ENCODE measurements around the gene PPP1R26.

The PPP1R26 gene

DNA sequence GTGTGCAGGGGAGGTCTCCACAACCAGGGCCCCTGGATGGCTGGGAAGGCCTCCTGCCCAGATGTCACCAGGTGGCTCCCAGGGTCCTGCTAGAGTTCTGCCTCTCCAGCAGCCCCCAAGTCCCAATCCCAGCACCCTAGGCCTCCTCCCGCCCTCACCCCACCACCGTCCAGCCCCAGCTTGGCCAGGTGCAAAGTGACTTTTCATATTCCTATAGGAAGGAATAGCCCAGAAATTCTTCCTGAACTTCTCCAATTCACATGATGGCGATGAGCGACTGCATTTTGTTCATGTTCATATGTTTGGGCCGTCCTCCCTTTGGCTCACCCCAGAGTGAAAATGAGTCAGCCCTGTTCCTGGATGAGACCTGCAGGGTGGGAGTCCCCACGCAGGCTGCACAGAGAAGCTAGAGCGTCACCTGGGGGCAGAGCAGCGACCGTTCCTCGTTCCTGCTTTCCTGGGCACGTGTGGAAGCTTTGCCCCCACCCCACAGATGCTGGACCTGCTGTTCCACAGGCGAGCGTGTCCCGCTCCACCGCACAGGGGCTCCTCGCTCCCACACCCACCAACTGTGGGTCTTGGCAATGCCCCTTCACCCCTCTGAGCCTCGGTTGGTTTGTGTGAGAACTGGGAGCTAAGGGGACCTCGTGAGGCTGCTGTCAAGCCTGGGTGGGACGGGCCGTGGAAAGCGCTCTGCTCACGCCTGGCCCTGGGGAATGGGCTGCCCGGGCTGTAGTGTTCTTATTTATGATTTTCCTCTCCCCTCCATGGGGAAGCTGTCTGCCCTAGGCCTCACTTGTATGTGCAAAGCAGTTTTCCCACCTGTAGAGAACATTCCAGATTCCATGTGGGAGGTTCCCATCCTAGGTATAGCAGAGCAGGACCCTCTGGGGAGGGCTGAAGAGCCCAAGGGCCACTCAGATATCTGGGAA lies 27.8 kb downstream of the PPP1R26 start:
- H3K4me3 Mint-ChIP-seq: no peak overlapping the region
- TF ChIP-seq, protein P1, sequence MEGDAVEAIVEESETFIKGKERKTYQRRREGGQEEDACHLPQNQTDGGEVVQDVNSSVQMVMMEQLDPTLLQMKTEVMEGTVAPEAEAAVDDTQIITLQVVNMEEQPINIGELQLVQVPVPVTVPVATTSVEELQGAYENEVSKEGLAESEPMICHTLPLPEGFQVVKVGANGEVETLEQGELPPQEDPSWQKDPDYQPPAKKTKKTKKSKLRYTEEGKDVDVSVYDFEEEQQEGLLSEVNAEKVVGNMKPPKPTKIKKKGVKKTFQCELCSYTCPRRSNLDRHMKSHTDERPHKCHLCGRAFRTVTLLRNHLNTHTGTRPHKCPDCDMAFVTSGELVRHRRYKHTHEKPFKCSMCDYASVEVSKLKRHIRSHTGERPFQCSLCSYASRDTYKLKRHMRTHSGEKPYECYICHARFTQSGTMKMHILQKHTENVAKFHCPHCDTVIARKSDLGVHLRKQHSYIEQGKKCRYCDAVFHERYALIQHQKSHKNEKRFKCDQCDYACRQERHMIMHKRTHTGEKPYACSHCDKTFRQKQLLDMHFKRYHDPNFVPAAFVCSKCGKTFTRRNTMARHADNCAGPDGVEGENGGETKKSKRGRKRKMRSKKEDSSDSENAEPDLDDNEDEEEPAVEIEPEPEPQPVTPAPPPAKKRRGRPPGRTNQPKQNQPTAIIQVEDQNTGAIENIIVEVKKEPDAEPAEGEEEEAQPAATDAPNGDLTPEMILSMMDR (IDR thresholded peaks at IDR 0.05; ENCODE audit: unreplicated experiment in 3 of 3): no peak
- peaks cover 16% of the 10 kb centered on the region for H3K9me3 Mint-ChIP-seq
- peaks cover 17% of the 10 kb centered on the region for H3K36me3 Mint-ChIP-seq (ENCODE audit: low read depth)
- H3K4me1 Mint-ChIP-seq: no peaks in the 10 kb centered on the region
- H3K27me3 Mint-ChIP-seq (ENCODE audit: low read depth): peaks cover 4% of the 10 kb centered on the region
- no peak overlapping the region for H3K27ac Mint-ChIP-seq

DNA sequence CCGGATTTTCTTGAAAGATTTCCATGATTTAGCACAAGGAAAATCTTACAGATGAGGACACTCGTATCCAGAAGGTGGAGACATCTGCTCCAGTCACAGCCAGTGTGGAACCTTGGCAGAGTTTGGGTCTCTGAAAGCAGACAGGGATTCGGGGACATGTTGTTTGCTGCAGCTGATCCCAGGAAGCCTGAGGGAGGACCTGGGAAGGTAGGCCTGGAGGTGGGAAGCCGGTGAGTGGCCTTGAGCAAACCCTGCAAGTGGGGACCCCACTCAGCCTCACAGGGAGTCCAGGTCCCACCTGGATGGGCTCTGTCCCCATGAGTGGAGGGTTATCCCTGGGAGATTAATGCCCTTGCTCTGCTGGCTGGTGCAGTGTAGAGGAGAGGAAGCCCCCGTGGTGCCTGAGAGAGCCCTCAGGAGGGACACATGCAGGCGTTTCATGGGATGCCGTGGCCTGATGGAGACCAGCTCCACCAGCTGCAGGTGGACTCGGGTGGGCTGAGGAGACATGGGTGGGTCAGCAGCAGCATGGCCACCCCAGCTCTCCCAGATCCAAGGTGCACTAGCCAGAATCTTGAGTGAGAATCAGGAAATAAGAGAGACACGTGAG lies 28.7 kb downstream of the PPP1R26 start:
- Mint-ChIP-seq H3K27ac (no peak overlapping the region), H3K36me3 (ENCODE audit: low read depth) (peaks cover 9% of the 10 kb centered on the region), H3K27me3 (ENCODE audit: low read depth) (peaks cover 4% of the 10 kb centered on the region), H3K4me1 (no peaks in the 10 kb centered on the region), H3K9me3 (peaks cover 16% of the 10 kb centered on the region), H3K4me3 (no peak overlapping the region)
- TF ChIP-seq, protein P1 (IDR thresholded peaks at IDR 0.05; ENCODE audit: unreplicated experiment in 3 of 3): no peak

DNA sequence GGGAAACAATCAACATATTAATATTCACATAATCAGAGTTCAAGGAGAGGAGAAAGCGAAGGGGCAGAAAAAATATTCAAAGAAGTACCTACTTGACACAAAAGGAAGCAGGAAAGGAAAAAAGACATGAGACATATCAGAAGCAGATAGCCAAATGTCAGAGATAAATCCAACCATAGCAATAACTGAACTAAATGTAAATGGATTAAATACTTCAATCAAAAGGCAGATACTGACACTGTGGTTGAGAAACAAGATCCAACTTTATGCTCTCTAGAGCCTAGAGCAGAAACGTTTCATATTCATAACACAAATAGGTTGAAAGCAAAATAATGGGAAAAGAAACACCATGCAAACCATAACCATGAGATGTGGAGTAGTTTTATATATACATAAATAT lies 29.9 kb downstream of the PPP1R26 start:
- Mint-ChIP-seq H3K27me3 (ENCODE audit: low read depth) (peaks cover 7% of the 10 kb centered on the region), H3K4me3 (no peak overlapping the region), H3K4me1 (no peaks in the 10 kb centered on the region), H3K9me3 (peaks cover 16% of the 10 kb centered on the region), H3K27ac (no peak overlapping the region), H3K36me3 (ENCODE audit: low read depth) (peaks cover 3% of the 10 kb centered on the region)
- TF ChIP-seq, protein P1 (IDR thresholded peaks at IDR 0.05; ENCODE audit: unreplicated experiment in 3 of 3): no peak

DNA sequence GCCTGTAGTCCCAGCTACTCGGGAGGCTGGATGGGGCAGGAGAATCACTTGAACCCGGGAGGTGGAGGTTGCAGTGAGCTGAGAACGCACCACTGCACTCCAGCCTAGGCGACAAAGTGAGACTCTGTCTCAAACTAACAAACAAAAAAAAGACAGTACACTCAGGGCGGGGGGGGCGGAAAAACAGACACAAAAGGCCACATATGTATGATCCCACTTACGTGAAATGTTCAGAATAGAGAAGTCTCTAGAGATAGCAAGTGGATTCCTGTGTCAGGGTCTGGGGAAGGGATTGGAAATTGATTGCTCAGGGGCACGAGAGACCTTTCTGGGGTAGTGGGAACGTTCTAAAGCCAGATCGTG lies 32.6 kb downstream of the PPP1R26 start:
- Mint-ChIP-seq H3K4me1 (no peaks in the 10 kb centered on the region), H3K36me3 (ENCODE audit: low read depth) (no peaks in the 10 kb centered on the region), H3K9me3 (peaks cover 16% of the 10 kb centered on the region), H3K4me3 (no peak overlapping the region), H3K27me3 (ENCODE audit: low read depth) (peaks cover 7% of the 10 kb centered on the region), H3K27ac (peak overlapping the region in 1 of 3 experiments; percentile 4)
- TF ChIP-seq, protein P1 (IDR thresholded peaks at IDR 0.05; ENCODE audit: unreplicated experiment in 3 of 3): no peak

DNA sequence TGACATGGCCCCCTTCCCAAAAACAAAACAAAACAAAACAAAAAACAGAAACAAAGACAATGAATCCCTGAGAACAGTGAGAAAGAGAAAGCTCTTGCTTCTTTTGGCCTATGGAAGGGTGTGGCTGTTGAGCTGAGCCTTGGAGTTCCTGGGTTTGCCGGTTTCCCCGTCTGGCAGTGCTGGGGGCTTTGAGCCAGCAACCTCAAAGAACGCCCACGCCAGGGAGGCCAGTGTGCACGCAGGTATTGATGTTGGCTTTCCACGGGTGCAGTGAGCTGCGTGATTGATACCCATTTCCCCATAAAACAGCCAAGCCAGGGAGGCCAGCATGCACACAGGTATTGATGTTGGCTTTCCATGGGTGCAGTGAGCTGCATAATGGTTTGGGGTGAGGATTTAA lies 33.3 kb downstream of the PPP1R26 start:
- peaks cover 15% of the 10 kb centered on the region for H3K9me3 Mint-ChIP-seq
- H3K4me1 Mint-ChIP-seq: no peaks in the 10 kb centered on the region
- H3K36me3 Mint-ChIP-seq (ENCODE audit: low read depth): no peaks in the 10 kb centered on the region
- TF ChIP-seq, protein P1 (IDR thresholded peaks at IDR 0.05; ENCODE audit: unreplicated experiment in 3 of 3): no peak
- no peak overlapping the region for H3K4me3 Mint-ChIP-seq
- peaks cover 10% of the 10 kb centered on the region for H3K27me3 Mint-ChIP-seq (ENCODE audit: low read depth)
- peak overlapping the region in 1 of 3 experiments; percentile 4 for H3K27ac Mint-ChIP-seq
